Hematopoietic multipotent progenitor cell treated with erythropoietin and hydrocortisone succinate and interleukin-3 and kit ligand, for 15 days (in vitro differentiated cells): ENCODE data around the gene RNF182.
"Not testable (repeated sequence)": the region's sequence is repeated elsewhere in the genome, so short reads cannot be mapped to it uniquely, and the experiment has no call there.

ENCODE experiments used
- DNase-seq: peaks from one replicate; pipeline ENCODE4 v3.0.0-alpha.2; 2015; ENCODE audit warnings: low spot score

Gene RNF182

DNA sequence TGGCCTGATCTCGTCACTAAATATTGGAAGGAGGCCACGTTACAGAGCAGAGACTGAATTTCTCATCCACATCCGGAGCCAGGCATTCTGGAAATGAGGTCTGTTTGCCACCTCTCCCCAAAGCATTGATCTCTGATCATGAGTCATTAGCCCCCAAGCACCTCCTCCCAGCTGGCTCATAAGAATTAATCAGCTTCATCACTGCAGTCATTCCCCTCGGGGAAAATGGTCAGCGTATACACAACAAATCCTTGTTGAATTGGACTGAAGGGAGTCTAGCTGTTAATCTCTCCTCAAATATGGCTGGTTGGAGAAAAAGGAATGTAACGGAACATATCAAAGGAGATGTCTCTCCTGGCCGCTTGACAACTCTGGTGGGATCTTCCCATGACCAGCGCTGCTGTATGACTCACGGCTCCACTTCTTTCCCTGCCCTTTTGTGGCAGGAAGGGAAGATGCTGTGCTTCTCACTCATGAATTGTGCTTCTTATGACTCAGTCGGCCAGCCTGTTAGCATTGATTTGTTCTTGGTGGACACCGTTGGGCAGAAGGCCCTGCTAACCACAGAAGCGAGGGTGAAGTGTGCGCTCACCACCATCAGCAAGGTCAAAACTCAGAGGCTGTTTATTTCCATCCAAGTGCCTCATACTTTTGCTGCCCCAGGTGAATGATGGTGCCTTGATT is 76.7 kb downstream of the RNF182 start:
- DNase-seq, result no peak

DNA sequence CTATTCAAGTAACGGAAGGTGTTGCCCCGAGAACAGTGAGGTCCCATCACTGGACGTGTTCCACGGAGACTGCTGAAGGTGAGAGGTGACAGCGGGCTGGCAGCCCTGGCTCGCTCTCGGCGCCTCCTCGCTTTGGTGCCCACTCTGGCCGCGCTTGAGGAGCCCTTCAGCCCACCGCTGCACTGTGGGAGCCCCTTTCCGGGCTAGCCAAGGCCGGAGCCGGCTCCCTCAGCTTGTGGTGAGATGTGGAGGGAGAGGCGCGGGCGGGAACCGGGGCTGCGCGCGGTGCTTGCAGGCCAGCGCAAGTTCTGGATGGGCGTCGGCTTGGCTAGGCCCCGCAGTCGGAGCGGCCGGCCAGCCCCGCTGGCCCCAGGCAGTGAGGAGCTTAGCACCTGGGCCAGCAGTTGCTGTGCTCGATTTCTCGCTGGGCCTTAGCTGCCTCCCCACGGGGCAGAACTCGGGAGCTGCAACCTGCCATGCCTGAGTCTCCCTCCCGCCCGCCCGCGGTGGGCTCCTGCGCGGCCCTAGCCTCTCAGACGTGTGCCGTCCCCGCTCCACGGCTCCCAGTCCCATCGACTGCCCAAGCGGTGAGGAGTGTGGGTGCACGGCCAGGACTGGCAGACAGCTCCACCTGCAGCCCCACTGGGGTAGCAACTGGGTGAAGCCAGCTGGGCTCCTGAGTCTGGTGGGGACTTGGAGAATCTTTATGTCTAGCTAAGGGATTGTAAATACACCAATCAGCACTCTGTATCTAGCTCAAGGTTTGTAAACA is 77.6 kb downstream of the RNF182 start:
- no peak for DNase-seq

- DNase-seq, result no peak
These were observed 79.5 kb downstream of the RNF182 start for GRCh38 chr6:14004258-14004657.

DNA sequence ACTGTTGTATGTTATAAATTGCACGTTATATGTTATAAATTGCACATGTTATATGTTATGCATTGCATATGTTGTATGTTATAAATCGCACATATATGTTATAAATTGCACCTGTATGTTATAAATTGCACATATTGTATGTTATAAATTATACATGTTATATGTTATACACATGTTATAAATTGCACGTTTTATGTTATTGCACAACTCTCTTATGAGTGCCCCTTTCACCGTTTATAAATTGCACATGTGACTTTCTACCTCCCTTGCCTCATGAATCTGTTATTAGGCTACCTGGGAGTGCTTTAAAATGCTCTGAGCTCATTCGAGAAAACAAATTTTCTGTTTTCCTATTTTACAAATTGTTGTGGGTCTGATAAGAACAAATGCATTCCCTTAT is 84.1 kb downstream of the RNF182 start:
- no peak for DNase-seq

DNA sequence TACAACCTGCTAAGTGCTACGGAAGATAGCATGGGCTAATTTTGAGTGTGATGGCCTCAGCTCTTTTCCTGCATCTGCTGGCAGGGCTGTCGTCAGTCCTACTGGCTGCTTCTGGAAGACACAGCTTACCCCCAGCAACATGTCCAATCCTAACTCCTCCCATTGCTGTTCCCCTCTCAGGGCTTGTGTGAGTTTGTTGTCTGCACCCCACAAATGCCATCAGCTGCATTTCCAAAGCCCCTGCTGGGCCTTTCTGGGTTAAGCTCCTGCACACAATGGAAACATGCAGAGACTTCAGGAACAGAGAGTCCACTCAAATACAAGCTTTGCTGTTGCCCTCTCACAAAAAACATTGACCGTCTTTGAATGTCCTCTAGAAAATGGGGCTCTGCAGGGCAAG is 84.7 kb downstream of the RNF182 start:
- no peak for DNase-seq

- no peak for DNase-seq
These were observed 85.5 kb downstream of the RNF182 start for GRCh38 chr6:14010275-14010674.

DNA sequence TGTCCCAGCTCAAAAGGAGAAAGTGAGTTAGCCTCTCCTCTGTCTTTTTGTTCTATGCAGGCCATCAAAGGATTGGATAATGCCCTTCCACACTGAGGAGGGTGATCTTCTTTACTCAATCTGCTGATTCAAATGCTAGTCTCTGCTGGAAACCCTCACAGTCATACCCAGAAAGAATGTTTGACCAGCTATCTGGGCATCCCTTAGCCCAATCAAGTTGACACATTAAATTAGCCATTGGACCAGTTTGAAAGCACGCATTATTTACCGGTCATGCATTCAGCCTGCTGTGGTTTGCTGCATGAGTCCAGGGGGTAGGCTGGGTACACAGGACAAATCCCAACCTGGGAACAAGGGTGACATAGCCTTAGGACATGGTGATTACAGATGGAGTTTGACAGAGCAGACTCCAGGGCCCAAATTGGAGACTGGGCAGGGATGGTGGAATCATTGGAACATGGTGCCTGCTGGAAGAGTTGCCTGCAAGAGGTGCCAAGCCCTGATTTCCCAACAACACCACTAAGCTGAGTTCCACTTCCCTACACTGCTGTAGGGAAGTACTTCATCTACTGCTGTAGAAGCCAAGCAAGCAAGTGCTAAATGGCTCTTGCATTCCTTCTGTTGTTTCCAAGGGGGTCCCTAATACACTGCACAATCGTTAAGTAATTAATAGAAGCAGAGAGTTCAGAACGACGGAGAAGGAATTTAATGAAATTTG is 87.7 kb downstream of the RNF182 start:
- DNase-seq, result no peak

GRCh38 chr6:14015964-14016363 is 91.2 kb downstream of the RNF182 start:
- DNase-seq, result no peak

GRCh38 chr6:14016432-14016831 is 91.7 kb downstream of the RNF182 start:
- DNase-seq, result no peak

DNA sequence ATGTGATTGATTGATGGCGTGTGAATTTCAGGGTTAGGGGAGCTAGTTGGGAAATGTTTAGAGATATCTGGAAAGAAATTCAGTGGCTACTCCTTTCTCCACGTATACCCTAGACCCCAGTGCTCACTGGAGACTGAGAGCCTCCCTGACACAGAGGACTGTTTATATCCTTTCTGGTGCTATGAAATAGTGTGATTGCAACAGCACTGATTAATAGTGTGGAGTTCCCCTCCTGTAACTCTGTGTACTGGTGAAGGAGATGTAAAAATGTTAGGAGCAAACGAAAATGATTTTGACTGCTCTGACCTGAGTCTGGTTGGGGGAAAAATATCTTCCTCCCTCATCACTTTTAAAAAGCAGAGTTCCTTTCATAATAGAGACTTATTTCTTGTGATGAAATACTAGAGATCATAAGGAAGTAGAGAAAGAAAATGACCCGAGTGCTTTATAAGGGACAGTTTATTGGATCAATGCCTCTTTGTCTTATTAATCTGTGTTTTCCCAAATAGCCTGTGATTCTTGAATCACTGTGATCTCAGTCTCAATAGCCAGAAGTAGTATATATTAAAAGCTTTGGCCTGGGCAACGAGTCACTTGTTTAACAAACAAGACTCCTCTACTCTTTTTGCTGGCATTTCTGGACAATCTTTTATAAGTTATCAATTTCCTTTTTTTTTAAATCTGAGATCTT is 92.3 kb downstream of the RNF182 start:
- no peak for DNase-seq

- DNase-seq, result no peak
These were observed 93.1 kb downstream of the RNF182 start for GRCh38 chr6:14017626-14018475.

- DNase-seq, result not testable (repeated sequence)
These were observed 93.8 kb downstream of the RNF182 start for GRCh38 chr6:14018559-14018958.

DNA sequence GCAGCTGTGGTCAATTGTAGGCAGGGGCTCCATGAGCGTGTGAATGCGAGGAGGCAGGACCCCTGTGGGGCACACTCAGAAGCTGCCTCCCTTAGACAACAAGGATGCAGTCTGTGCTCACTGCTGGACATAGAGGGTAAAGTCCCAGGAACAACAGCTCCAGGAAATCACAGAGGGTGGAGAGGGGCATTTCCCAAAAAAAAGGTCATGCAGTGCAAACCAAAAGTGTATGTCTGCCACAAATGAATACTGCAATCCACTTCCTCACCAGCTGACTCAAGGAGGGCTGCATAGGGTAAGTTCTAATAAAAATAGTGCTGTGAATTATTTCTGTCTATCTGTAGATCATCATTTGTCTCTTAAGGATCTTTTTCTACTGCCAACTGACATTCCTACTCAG is 95.8 kb downstream of the RNF182 start:
- DNase-seq, result no peak

GRCh38 chr6:14021449-14021848 is 96.7 kb downstream of the RNF182 start:
- DNase-seq, result no peak

DNA sequence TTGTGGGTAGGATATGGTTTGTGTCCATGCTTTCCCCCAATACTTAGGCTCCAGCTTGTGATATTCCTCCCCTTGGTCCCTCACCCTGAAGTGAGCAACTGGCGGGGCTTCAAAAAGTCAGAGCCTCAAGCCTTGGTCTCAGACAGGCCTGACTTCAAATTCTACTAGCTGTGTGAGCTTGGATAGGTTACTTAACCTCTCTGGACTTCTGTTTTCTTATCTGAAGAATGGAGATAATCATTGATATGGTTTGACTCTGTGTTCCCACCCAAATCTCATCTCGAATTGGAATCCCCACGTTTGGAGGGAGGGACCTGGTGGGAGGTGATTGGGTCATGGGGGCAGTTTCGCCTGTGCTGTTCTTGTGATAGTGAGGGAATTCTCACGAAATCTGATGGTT is 97.9 kb downstream of the RNF182 start:
- DNase-seq, result no peak

DNA sequence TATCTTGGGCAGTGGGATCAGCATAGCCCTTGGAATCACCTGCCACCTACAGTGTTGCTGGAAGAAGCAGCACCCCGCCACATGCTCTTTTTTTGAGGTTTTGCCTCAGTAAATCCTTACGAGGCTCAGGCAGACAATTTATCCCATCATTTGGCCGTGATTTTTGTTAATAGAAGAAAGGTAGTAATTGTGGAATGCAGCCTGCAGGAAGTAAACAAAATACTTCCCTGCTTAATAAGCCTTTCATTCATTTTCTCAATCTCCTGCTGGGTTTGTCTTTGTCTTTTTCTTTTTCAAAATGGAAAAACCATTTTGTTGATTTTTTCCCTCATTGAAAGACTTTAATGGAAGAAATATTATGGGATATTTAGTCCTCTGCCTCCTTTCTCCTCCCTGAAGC is 99.1 kb downstream of the RNF182 start:
- DNase-seq, result no peak

DNA sequence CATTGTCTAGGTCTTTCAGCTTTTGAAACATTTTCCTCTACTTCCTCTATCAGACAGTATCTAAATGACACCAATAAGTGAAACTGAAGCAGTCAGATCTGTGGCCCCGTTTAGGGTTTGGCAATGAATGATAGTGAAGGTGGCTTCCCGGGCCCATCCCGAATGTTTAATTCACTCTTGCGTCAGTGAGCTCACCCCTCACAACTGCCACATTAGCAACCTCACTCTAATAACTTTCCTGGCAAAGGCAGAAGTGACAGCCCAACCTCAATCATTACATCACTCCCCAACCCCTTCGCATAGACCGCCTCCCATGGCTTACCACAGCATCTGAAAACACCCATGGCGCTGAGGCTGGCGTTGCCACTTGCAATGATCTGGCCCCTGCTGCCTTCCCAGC is 100.4 kb downstream of the RNF182 start:
- no peak for DNase-seq

DNA sequence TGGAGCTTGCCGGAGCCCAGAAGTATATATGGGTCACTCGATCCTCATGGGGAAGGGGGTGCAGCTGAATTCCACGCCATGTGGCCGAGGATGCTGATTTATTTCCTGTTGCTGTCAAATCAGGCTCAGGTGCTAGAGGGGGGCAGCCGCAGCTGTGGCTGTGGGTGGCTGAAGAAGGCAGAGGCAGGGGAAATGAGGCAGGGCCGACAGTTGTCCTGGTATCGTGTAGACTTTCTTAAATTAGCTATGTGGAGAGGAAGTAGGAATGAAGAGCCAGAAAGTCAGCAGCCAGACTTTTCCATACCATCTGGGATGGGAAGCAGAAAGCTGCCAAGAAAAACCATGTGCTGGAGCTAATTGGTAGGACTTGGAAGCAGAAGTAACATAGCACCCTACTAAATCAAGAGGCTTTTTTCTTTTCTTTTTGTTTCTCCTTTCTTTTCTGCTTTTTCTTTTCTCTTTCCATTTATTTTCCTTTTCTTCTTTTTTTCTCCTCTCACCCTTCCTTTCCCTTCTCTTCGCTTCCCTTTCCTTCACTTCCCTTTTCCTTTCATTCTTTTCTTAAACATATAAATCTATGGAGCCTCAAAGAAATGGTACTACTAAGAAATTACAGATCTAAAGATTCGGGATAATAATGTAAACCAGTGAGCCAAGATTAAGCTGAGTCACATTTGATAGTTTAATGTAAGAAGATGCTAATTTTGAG is 102.2 kb downstream of the RNF182 start:
- DNase-seq, result no peak

GRCh38 chr6:14028631-14029030 is 103.9 kb downstream of the RNF182 start:
- DNase-seq, result no peak

GRCh38 chr6:14029605-14030004 is 104.9 kb downstream of the RNF182 start:
- DNase-seq, result no peak
